Measurements from ENCODE around the gene WNT7B. TPM values are rescaled to one million over a fixed set of nuclear protein-coding genes. Genes with fewer than 3 reads are reported as not detected.

The WNT7B gene
- total and polyA plus RNA-seq, 2 of the 8 experiments (the other 6 are each of a cell fraction or from before 2014, with no cell fraction given) = 0.14 to 0.24 TPM

DNA sequence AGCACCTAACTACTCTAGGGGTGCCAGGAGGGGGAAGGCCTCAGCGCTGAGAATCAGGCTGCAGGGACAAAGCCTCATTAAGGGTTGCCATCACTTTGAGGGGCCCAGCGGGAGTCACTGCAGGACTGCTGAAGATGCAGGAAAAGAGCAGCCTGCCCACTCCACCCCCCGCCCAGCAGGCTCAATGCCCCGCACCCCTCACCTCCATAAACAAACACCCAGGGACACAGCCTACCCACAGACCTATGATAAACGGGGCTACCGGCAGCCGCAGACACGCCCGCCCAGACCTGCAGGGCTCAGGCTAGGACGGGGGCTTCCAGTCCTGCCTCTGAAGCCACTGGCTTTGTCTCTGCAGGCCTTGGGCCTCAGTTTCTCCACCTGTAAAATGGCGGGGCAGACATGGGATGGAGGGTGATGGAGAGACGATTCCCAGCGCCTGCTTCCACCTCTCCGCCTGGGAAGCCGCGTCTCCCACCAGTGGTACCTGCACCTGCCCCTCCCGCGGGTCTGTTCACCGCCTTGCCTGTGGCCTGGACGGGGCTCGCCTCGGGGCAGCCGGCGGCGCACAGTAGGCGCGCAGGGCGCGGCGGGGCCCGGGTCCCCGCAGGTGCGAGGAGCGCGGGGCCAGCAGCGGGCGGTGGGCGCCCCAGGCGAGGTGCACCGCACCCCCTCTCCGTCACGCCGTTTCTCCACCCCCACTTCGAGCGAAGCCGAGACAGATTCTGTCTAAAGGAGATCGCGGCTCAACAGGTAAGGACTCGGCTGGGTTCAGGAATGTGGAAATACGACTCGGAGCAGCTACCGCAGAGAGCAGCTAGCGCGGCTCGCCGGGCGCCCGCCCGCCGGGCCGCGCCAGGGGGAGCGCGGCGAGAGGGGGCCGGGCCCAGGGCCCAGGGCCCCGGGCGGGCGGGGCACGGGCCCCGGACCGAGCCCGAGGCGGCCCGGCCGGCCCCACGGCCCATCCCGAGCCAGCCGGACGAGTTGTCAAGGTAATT, 1.5 kb downstream of the WNT7B start (continued):
- TF ChIP-seq, protein P1, sequence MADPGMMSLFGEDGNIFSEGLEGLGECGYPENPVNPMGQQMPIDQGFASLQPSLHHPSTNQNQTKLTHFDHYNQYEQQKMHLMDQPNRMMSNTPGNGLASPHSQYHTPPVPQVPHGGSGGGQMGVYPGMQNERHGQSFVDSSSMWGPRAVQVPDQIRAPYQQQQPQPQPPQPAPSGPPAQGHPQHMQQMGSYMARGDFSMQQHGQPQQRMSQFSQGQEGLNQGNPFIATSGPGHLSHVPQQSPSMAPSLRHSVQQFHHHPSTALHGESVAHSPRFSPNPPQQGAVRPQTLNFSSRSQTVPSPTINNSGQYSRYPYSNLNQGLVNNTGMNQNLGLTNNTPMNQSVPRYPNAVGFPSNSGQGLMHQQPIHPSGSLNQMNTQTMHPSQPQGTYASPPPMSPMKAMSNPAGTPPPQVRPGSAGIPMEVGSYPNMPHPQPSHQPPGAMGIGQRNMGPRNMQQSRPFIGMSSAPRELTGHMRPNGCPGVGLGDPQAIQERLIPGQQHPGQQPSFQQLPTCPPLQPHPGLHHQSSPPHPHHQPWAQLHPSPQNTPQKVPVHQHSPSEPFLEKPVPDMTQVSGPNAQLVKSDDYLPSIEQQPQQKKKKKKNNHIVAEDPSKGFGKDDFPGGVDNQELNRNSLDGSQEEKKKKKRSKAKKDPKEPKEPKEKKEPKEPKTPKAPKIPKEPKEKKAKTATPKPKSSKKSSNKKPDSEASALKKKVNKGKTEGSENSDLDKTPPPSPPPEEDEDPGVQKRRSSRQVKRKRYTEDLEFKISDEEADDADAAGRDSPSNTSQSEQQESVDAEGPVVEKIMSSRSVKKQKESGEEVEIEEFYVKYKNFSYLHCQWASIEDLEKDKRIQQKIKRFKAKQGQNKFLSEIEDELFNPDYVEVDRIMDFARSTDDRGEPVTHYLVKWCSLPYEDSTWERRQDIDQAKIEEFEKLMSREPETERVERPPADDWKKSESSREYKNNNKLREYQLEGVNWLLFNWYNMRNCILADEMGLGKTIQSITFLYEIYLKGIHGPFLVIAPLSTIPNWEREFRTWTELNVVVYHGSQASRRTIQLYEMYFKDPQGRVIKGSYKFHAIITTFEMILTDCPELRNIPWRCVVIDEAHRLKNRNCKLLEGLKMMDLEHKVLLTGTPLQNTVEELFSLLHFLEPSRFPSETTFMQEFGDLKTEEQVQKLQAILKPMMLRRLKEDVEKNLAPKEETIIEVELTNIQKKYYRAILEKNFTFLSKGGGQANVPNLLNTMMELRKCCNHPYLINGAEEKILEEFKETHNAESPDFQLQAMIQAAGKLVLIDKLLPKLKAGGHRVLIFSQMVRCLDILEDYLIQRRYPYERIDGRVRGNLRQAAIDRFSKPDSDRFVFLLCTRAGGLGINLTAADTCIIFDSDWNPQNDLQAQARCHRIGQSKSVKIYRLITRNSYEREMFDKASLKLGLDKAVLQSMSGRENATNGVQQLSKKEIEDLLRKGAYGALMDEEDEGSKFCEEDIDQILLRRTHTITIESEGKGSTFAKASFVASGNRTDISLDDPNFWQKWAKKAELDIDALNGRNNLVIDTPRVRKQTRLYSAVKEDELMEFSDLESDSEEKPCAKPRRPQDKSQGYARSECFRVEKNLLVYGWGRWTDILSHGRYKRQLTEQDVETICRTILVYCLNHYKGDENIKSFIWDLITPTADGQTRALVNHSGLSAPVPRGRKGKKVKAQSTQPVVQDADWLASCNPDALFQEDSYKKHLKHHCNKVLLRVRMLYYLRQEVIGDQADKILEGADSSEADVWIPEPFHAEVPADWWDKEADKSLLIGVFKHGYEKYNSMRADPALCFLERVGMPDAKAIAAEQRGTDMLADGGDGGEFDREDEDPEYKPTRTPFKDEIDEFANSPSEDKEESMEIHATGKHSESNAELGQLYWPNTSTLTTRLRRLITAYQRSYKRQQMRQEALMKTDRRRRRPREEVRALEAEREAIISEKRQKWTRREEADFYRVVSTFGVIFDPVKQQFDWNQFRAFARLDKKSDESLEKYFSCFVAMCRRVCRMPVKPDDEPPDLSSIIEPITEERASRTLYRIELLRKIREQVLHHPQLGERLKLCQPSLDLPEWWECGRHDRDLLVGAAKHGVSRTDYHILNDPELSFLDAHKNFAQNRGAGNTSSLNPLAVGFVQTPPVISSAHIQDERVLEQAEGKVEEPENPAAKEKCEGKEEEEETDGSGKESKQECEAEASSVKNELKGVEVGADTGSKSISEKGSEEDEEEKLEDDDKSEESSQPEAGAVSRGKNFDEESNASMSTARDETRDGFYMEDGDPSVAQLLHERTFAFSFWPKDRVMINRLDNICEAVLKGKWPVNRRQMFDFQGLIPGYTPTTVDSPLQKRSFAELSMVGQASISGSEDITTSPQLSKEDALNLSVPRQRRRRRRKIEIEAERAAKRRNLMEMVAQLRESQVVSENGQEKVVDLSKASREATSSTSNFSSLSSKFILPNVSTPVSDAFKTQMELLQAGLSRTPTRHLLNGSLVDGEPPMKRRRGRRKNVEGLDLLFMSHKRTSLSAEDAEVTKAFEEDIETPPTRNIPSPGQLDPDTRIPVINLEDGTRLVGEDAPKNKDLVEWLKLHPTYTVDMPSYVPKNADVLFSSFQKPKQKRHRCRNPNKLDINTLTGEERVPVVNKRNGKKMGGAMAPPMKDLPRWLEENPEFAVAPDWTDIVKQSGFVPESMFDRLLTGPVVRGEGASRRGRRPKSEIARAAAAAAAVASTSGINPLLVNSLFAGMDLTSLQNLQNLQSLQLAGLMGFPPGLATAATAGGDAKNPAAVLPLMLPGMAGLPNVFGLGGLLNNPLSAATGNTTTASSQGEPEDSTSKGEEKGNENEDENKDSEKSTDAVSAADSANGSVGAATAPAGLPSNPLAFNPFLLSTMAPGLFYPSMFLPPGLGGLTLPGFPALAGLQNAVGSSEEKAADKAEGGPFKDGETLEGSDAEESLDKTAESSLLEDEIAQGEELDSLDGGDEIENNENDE (IDR thresholded peaks at IDR 0.05; ENCODE audit: insufficient replicate concordance, low read length) = no peak
- peak; percentile 87 for TF ChIP-seq EZH2 (IDR thresholded peaks at IDR 0.05; ENCODE audit: low read depth, low read length, severe bottlenecking)
- TF ChIP-seq SUZ12 (IDR thresholded peaks at IDR 0.05; ENCODE audit: low read length) = peak; percentile 70
- no peak for TF ChIP-seq CBX8 (IDR thresholded peaks at IDR 0.05; ENCODE audit: borderline replicate concordance, low read depth, low read length)
- TF ChIP-seq KDM5A (IDR thresholded peaks at IDR 0.05; ENCODE audit: low read length) = no peak
- TF ChIP-seq TEAD4 (IDR thresholded peaks at IDR 0.05; ENCODE audit: low read depth, low read length) = peak; percentile 69
- TF ChIP-seq CTBP2 (IDR thresholded peaks at IDR 0.05; ENCODE audit: borderline replicate concordance, insufficient read depth, insufficient read length, low read length) = no peak
- 0 out of 4 replicates have a peak, but pooled peaks of 1 of the 2 experiments have one; percentile 24 for TF ChIP-seq HDAC2 (IDR thresholded peaks at IDR 0.05; ENCODE audit: borderline replicate concordance in 1 of 2, low read depth in 2 of 2, low read length in 2 of 2)
